Placental pericyte (primary cell): ENCODE results near the gene QSOX1. TPM values are rescaled to one million over a fixed set of nuclear protein-coding genes. Genes with fewer than 3 reads are reported as not detected.

Source experiments
- total RNA-seq: library from RNA; depleted of rRNA; stranded (reverse); fragments of >200 nt; gene quantifications from 2 replicates; pipeline ENCODE4 v1.2.3, GENCODE V29; 2012

QSOX1 gene
- total RNA-seq: 210 and 1,427 TPM in 2 replicates

GRCh38 chr1:180154325-180155181 is at the start of gene QSOX1:
Gene QSOX1, plus strand, starts transcription at chr1:180154869. Its CDS starts 39 bp downstream, at chr1:180154908.

DNA sequence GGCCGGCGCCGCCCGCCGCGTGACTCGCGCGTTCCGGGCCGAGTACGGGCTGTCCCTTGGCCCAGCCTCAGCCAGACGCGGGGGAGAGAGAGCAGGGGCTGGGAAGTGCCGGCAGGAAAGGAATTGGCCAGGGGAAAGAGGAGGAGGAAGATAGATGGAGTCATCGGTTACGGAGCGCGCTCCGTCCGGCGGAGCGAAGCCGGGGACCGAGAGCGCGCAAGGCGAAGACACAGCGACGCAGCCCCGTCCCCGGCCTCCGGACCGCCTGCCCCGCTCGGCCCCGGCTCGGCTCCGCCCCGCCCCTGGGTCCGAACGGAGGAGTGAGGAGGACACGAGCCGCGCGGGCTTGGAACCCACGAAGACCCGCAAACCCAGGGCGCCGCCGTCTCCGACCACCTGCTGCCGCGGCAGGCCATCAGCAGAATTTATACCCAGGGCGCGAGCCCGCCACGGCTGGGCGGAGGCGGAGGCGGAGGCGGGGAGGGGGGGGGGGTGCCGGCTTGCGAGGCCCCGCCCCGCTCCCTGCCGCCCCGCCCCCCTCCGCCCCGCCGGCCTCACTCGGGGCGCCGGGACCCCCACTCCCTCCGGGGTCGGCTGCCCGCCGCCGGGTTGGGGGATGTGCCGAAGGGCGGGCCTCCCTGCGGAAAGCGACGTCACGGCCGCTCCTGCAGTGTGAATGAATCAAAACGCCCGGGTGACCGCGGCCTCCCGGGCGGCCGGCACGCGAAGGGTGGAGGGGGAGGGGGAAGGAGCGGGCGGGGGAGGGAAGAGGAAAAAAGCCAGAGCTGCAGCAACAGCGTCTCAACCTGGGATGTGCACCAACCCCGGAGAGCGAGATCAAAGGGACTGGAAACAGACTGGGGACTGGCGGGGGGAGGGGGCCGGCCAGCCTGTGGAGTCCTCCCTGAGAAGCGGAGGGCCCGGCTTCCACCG is 75.1 kb downstream of the QSOX1 start, which contains the start of gene LHX4:
Gene LHX4, plus strand, starts transcription at position 782 of the 933 bp plus-strand sequence. CDS start 266 bp downstream, outside the sequence.

Other genes starting within 250 kb of the QSOX1 start
- 56.3 and 72.4 TPM in 2 replicates for gene CEP350, start 200.1 kb upstream of the QSOX1 start, total RNA-seq
- gene LHX4, start 75.4 kb downstream of the QSOX1 start, total RNA-seq: under 0.01 and 0.14 TPM in 2 replicates